Sigmoid colon (tissue), 7 donors: ENCODE measurements around the gene TMEM125. TPM values are rescaled to one million over a fixed set of nuclear protein-coding genes. Genes with fewer than 3 reads are reported as not detected.

Experiments
- DNase-seq: peaks from one replicate; pipeline ENCODE4 v3.0.0-alpha.2; 2019
- H3K27ac ChIP-seq, 4 donors: fragments of 200-600 bp; sonication (generic); one replicate each; pipeline ENCODE4 v1.5.1; 2016 to 2019; ENCODE audit warnings: mild to moderate bottlenecking in 1 of 4
- H3K27me3 ChIP-seq, 3 donors: fragments of 200-600 bp; sonication (generic); one replicate each; pipeline ENCODE4 v1.5.1; 2019; ENCODE audit warnings: mild to moderate bottlenecking in 1 of 3
- H3K36me3 ChIP-seq, 4 donors: fragments of 200-600 bp; sonication (generic); one replicate each; pipeline ENCODE4 v1.5.1; 2016 to 2019
- H3K4me1 ChIP-seq, 4 donors: fragments of 200-600 bp; sonication (generic); one replicate each; pipeline ENCODE4 v1.5.1; 2017 to 2019
- H3K4me3 ChIP-seq, 4 donors: fragments of 200-600 bp; sonication (generic); one replicate each; pipeline ENCODE4 v1.5.1; 2017 to 2019; ENCODE audit warnings: mild to moderate bottlenecking in 2 of 4, moderate library complexity in 1 of 4
- H3K9me3 ChIP-seq, 4 donors: fragments of 200-600 bp in 3 of 4; sonication (generic) in 3 of 4; one replicate each; pipeline versions ENCODE4 v1.5.1 to v1.6.1; 2013 to 2019
- EP300 ChIP-seq, 4 donors: sonication (generic); formaldehyde crosslinking; IDR thresholded peaks; one replicate each; pipeline ENCODE4 v1.6.1; 2017; ENCODE audit warnings: antibody characterized with exemption in 4 of 4
- POLR2A ChIP-seq, 2 donors: fragments of 450-650 bp; IDR thresholded peaks; one replicate each; pipeline ENCODE4 v1.6.1; 2016; ENCODE audit warnings: antibody characterized with exemption in 2 of 2, mild to moderate bottlenecking in 2 of 2, moderate library complexity in 2 of 2
- POLR2AphosphoS5 ChIP-seq, 4 donors: sonication (generic); formaldehyde crosslinking; IDR thresholded peaks; one replicate each; pipeline ENCODE4 v1.6.1; 2017; ENCODE audit warnings: antibody characterized with exemption in 4 of 4
- WGBS, 2 donors: extraction: QIAGEN DNeasy Blood & Tissue Kit; methylation state at CpG; one replicate each; pipeline ENCODE4 v1.1.7; 2013; 5-methylcytosine and 5-hydroxymethylcytosine counted together
- intact Hi-C: fragments of 100-400 bp; cut with DNase I; formaldehyde crosslinking; loops from one replicate; pipeline ENCODE4 v1.15.1; 2023
- polyA plus RNA-seq, 3 donors: library from polyadenylated mRNA; stranded (reverse); fragments of 200-250 nt; gene quantifications; one replicate each; pipeline ENCODE4 v1.2.3, GENCODE V29; 2013
- total RNA-seq, 4 donors: library from RNA; depleted of rRNA; stranded (reverse); fragments of >200 nt; gene quantifications; one replicate each; pipeline ENCODE4 v1.1.0, GENCODE V29; 2016
- TF ChIP-seq, protein P1 (sequence below), 4 experiments: fragments of 450-650 bp in 3 of 4; fragments of 200-600 bp in 1 of 4; IDR thresholded peaks; one replicate each; pipeline ENCODE4 v1.5.1; 2016 to 2019; ENCODE audit warnings: antibody characterized with exemption in 4 of 4, mild to moderate bottlenecking in 3 of 4, moderate library complexity in 2 of 4
- donor health status: healthy with polysubstance abuse.
- donor health status: Bipolar disorder and iron deficiency.
- donor health status: healthy.

The TMEM125 gene
- total and polyA plus RNA-seq, 7 donors: 29.4 to 41.7 (median 29.6) TPM; not detected in 4

DNA sequence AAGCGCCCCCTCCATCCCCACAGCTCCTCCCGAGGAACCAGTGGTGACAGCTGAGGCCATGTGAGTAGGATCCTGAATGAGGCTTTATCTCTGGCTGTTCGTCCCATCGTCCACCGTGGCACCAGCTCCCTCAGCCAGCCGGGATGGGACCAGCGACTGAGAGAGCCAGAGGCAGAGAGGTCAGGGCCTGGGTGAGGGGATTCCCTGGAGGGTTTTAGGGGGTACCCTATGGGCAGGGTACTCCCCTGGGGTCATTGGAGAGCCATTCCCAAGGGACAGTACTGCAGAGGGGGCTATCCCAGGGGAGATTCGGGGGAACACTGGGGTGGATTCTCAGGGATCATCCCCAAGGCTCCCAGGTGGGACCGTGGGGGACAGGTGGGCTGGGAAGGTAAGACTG, 2.4 kb downstream of the TMEM125 start:
- no peak overlapping the region for H3K4me3 ChIP-seq
- H3K9me3 ChIP-seq: no peaks in the 10 kb centered on the region
- WGBS, 2 donors: 84 to 87% methylated on average over 9 of the region's 9 CpGs
- DNase-seq: peak; percentile 56
- no peaks in the 10 kb centered on the region for H3K36me3 ChIP-seq
- intact Hi-C loops: no loop called here
- peaks cover 6 to 39% (median 20%) of the 10 kb centered on the region in 3 donors for H3K27me3 ChIP-seq
- H3K27ac ChIP-seq: no peak overlapping the region
- peaks cover 0 to 8% (median 0%) of the 10 kb centered on the region in 4 donors for H3K4me1 ChIP-seq
- TF ChIP-seq POLR2AphosphoS5 (IDR thresholded peaks at IDR 0.05): no peak
- TF ChIP-seq, protein P1, sequence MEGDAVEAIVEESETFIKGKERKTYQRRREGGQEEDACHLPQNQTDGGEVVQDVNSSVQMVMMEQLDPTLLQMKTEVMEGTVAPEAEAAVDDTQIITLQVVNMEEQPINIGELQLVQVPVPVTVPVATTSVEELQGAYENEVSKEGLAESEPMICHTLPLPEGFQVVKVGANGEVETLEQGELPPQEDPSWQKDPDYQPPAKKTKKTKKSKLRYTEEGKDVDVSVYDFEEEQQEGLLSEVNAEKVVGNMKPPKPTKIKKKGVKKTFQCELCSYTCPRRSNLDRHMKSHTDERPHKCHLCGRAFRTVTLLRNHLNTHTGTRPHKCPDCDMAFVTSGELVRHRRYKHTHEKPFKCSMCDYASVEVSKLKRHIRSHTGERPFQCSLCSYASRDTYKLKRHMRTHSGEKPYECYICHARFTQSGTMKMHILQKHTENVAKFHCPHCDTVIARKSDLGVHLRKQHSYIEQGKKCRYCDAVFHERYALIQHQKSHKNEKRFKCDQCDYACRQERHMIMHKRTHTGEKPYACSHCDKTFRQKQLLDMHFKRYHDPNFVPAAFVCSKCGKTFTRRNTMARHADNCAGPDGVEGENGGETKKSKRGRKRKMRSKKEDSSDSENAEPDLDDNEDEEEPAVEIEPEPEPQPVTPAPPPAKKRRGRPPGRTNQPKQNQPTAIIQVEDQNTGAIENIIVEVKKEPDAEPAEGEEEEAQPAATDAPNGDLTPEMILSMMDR (IDR thresholded peaks at IDR 0.05): no peak
- TF ChIP-seq POLR2A (IDR thresholded peaks at IDR 0.05): no peak
- TF ChIP-seq EP300 (IDR thresholded peaks at IDR 0.05): no peak

DNA sequence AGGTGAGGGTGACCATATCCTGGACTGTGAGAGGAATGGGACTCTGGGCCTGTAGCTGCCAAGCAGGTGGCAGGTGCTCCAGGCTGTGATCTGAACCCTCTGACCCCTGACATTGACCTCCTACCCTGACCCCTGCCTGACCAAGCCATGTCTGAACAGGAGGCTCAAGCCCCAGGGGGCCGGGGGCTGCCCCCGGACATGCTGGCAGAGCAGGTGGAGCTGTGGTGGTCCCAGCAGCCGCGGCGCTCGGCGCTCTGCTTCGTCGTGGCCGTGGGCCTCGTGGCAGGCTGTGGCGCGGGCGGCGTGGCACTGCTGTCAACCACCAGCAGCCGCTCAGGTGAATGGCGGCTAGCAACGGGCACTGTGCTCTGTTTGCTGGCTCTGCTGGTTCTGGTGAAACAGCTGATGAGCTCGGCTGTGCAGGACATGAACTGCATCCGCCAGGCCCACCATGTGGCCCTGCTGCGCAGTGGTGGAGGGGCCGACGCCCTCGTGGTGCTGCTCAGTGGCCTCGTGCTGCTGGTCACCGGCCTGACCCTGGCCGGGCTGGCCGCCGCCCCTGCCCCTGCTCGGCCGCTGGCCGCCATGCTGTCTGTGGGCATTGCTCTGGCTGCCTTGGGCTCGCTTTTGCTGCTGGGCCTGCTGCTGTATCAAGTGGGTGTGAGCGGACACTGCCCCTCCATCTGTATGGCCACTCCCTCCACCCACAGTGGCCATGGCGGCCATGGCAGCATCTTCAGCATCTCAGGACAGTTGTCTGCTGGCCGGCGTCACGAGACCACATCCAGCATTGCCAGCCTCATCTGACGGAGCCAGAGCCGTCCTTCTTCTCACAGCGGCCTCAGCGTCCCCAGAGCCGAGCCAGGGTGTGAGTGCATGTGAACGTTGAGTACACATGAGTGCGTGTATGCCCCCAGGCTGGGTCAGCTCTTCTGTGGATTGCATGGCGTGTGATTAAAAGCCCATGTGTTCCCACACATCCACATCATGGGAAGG, 3.1 kb downstream of the TMEM125 start:
- no peak overlapping the region for H3K27ac ChIP-seq
- no peaks in the 10 kb centered on the region for H3K36me3 ChIP-seq
- peak; percentile 40 for DNase-seq
- peaks cover 0 to 8% (median 0%) of the 10 kb centered on the region in 4 donors for H3K4me1 ChIP-seq
- H3K9me3 ChIP-seq: no peaks in the 10 kb centered on the region
- WGBS, 2 donors: 97% methylated on average over 46 of the region's 46 CpGs
- intact Hi-C loops: no loop called here
- H3K4me3 ChIP-seq: no peak overlapping the region
- no peak for TF ChIP-seq EP300 (IDR thresholded peaks at IDR 0.05)
- no peak for TF ChIP-seq POLR2AphosphoS5 (IDR thresholded peaks at IDR 0.05)
- TF ChIP-seq, protein P1 (IDR thresholded peaks at IDR 0.05): no peak
- TF ChIP-seq POLR2A (IDR thresholded peaks at IDR 0.05): no peak
- peaks cover 6 to 39% (median 20%) of the 10 kb centered on the region in 3 donors for H3K27me3 ChIP-seq

DNA sequence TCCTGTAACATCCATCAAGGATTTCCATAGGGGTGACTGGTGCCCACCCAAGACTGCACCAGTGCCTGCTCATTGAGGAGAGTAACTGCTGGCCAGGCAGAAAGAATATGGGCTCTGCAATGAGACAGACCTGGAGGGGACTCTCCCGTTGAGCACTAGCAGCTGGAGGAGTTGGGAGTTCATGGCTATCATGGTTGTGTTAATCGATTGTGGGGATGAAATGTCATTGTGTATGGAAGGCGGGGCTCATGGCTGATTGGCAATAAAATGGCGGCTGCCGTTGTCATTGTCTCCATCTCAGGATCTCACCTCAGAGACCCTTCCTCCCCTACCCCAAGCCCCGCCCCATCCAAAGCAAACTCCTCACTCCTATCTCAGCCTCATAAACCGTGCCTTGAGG, 3.9 kb downstream of the TMEM125 start:
- intact Hi-C loops: no loop called here
- Histone ChIP-seq H3K9me3 (no peaks in the 10 kb centered on the region), H3K4me1 (peaks cover 0 to 8% (median 0%) of the 10 kb centered on the region in 4 donors), H3K27ac (no peak overlapping the region), H3K36me3 (no peaks in the 10 kb centered on the region), H3K27me3 (peaks cover 6 to 39% (median 20%) of the 10 kb centered on the region in 3 donors), H3K4me3 (no peak overlapping the region)
- TF ChIP-seq, protein P1 (IDR thresholded peaks at IDR 0.05): no peak
- no peak for TF ChIP-seq EP300 (IDR thresholded peaks at IDR 0.05)
- TF ChIP-seq POLR2A (IDR thresholded peaks at IDR 0.05): no peak
- TF ChIP-seq POLR2AphosphoS5 (IDR thresholded peaks at IDR 0.05): no peak
- WGBS, 2 donors: 80 to 92% methylated on average over 7 of the region's 7 CpGs
- peak; percentile 34 for DNase-seq

DNA sequence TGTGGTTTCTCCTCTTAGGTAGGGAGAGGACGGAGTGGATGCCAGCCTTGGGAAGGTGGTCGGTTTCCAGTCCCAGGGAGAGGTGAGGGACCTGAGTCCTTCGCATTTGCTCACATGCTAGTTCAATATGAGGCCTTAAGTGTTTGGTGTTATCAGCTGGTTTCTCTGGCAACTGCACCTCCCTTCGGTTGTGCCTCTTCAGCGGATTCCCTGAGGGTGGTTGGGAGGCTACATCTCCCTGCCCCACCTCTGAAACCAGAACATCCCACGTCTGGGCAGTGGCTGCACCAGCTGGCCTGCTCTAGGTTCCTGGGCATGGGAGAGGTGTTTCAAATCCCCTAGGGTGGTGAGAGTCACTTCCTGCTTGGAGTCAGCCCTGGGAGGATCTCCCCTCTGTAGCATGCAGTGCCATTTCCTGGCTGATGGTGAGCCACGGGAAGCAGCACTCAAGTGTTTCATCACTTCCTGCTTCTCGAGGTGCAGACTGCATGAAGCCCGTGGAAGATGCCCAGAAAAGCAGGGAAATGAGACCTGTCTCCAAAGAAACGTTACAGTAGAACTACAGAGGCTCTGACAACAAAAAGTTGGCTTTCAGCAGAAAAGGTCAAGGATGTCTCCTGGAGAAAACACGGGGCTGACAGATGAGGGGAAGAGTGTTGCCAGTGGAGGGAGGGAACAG, 4.5 kb downstream of the TMEM125 start:
- DNase-seq: peak; percentile 60
- TF ChIP-seq EP300 (IDR thresholded peaks at IDR 0.05): no peak
- no peak for TF ChIP-seq POLR2A (IDR thresholded peaks at IDR 0.05)
- no peak for TF ChIP-seq POLR2AphosphoS5 (IDR thresholded peaks at IDR 0.05)
- TF ChIP-seq, protein P1 (IDR thresholded peaks at IDR 0.05): no peak
- WGBS, 2 donors: 38 to 50% methylated on average over 11 of the region's 11 CpGs
- no peaks in the 10 kb centered on the region for H3K36me3 ChIP-seq
- no peaks in the 10 kb centered on the region for H3K9me3 ChIP-seq
- no peak overlapping the region for H3K27ac ChIP-seq
- intact Hi-C loops: no loop called here
- peaks cover 6 to 39% (median 20%) of the 10 kb centered on the region in 3 donors for H3K27me3 ChIP-seq
- peaks cover 0 to 8% (median 0%) of the 10 kb centered on the region in 4 donors for H3K4me1 ChIP-seq
- no peak overlapping the region for H3K4me3 ChIP-seq
